ENCODE results near the gene CEND1.

Gene CEND1

GRCh38 chr11:826836-827145 is 36.9 kb upstream of the CEND1 start:
- H3K27ac ChIP-seq: peak overlapping the region; percentile 98

GRCh38 chr11:826227-826621 is 36.3 kb upstream of the CEND1 start:
- TF ChIP-seq, protein P1, sequence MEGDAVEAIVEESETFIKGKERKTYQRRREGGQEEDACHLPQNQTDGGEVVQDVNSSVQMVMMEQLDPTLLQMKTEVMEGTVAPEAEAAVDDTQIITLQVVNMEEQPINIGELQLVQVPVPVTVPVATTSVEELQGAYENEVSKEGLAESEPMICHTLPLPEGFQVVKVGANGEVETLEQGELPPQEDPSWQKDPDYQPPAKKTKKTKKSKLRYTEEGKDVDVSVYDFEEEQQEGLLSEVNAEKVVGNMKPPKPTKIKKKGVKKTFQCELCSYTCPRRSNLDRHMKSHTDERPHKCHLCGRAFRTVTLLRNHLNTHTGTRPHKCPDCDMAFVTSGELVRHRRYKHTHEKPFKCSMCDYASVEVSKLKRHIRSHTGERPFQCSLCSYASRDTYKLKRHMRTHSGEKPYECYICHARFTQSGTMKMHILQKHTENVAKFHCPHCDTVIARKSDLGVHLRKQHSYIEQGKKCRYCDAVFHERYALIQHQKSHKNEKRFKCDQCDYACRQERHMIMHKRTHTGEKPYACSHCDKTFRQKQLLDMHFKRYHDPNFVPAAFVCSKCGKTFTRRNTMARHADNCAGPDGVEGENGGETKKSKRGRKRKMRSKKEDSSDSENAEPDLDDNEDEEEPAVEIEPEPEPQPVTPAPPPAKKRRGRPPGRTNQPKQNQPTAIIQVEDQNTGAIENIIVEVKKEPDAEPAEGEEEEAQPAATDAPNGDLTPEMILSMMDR (conservative IDR thresholded peaks at IDR 0.05): no peak
- TF ChIP-seq ZFX (IDR thresholded peaks at IDR 0.05): no peak
- H3K27ac ChIP-seq: peak overlapping the region; percentile 98

More at GRCh38 chr11:826836-827145, 36.9 kb upstream of the CEND1 start:
- TF ChIP-seq, protein P1 (conservative IDR thresholded peaks at IDR 0.05): no peak
- TF ChIP-seq ZFX (IDR thresholded peaks at IDR 0.05): no peak

DNA sequence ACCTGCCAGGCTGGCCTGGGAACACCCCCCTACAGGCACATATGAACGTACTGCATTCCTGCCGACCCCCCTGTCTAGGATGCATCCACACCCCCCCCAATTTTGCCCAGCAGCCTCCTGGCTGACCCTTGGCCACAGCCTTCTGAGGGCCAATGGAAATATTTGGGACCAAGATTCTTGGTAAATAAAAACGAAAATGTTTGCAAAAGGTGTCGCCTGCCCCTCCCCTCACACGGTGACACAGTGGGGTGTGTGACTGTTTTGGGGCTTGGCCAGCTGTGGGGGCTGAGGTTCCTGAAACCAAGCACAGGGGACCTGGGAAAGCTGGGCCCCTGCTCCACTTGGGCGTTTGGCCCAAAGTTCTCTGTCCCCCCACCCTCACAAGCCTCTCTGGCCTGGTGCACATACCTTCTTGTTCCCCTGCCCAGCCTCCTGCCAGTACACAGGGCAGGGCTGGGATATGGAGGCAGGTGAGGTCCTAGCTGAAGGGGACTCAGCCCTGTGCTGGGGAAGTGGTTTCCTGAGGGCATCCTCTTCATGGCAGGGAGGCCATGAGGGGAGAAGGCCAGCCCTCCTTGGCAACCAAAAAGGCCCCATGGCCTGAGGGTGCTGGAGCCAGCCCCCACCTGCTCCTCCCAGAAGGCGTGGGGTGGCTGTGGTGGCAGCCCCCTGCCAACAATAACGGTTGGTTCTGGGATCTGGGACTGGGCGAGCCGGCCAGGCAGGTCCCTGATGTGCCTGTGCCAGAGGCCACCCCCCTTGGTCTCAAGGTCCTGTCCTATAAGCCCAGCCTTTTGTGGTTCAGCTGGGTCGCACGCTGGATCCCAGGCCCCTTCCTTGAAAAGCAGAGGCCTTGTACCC is 35.7 kb upstream of the CEND1 start:
- TF ChIP-seq ZFX (IDR thresholded peaks at IDR 0.05): no peak
- TF ChIP-seq, protein P1 (conservative IDR thresholded peaks at IDR 0.05): no peak
- H3K27ac ChIP-seq: peak overlapping the region; percentile 98

- TF ChIP-seq, protein P1 (conservative IDR thresholded peaks at IDR 0.05): no peak
- TF ChIP-seq ZFX (IDR thresholded peaks at IDR 0.05): no peak
- peak overlapping the region; percentile 98 for H3K27ac ChIP-seq
Measured at GRCh38 chr11:824942-825341, 35.1 kb upstream of the CEND1 start.

DNA sequence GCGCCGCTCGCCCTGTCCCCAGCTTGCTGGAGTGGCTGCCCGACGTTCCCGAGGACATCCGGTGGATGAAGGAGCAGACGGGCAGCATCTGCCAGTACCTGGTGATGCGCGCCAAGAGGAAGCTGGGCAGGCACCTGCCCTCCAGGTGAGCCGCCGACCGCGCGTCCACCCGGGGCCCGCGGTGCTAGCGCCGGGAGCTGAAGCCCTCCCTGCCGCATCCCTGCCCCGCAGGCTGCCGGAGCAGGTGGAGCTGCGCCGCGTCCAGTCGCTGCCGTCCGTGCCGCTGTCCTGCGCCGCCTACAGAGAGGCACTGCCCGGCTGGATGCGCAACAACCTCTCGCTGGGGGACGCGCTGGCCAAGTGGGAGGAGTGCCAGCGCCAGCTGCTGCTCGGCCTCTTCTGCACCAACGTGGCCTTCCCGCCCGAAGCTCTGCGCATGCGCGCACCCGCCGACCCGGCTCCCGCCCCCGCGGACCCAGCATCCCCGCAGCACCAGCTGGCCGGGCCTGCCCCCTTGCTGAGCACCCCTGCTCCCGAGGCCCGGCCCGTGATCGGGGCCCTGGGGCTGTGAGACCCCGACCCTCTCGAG is 34.5 kb upstream of the CEND1 start:
- H3K27ac ChIP-seq: peak overlapping the region; percentile 98
- TF ChIP-seq, protein P1 (conservative IDR thresholded peaks at IDR 0.05): no peak
- 0 out of 2 replicates have a peak, but pooled peaks have one; percentile 14 for TF ChIP-seq ZFX (IDR thresholded peaks at IDR 0.05)

GRCh38 chr11:823441-824291 is 33.8 kb upstream of the CEND1 start:
- TF ChIP-seq ZFX (IDR thresholded peaks at IDR 0.05): no peak
- TF ChIP-seq, protein P1 (conservative IDR thresholded peaks at IDR 0.05): no peak
- peak overlapping the region; percentile 98 for H3K27ac ChIP-seq

Measured in C4-2B (cell line).